ENCODE data around the gene P2RX7.

DNA sequence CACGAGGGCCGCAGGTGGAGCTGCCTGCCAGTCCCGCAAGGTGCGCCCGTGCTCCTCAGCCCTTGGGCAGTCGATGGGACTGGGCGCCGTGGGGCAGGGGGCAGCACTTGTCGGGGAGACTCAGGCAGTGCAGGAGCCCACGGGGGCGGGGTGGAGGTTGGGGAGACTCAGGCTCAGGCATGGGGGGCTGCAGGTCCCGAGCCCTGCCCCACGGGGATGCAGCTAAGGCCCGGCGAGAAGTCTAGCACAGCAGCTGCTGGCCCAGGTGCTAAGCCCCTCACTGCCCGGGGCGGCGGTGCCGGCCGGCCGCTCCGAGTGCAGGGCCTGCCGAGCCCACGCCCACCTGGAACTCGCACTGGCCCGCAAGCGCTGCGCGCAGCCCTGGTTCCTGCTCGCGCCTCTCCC is 39.2 kb upstream of the P2RX7 start:
- TF ChIP-seq, protein P1, sequence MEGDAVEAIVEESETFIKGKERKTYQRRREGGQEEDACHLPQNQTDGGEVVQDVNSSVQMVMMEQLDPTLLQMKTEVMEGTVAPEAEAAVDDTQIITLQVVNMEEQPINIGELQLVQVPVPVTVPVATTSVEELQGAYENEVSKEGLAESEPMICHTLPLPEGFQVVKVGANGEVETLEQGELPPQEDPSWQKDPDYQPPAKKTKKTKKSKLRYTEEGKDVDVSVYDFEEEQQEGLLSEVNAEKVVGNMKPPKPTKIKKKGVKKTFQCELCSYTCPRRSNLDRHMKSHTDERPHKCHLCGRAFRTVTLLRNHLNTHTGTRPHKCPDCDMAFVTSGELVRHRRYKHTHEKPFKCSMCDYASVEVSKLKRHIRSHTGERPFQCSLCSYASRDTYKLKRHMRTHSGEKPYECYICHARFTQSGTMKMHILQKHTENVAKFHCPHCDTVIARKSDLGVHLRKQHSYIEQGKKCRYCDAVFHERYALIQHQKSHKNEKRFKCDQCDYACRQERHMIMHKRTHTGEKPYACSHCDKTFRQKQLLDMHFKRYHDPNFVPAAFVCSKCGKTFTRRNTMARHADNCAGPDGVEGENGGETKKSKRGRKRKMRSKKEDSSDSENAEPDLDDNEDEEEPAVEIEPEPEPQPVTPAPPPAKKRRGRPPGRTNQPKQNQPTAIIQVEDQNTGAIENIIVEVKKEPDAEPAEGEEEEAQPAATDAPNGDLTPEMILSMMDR (conservative IDR thresholded peaks at IDR 0.05; ENCODE audit: low read depth, low read length): no peak
- TF ChIP-seq EZH2 (IDR thresholded peaks at IDR 0.05; ENCODE audit: borderline replicate concordance, low read depth, low read length, poor library complexity, severe bottlenecking): no peak

Data from A673 (cell line).